ENCODE measurements around the gene CARS2. TPM values are rescaled to one million over a fixed set of nuclear protein-coding genes. Genes with fewer than 3 reads are reported as not detected.

CARS2 gene
- polyA plus RNA-seq, 2 of the 4 experiments (the other 2 are of a cell fraction) = 31.5 to 41.4 TPM

DNA sequence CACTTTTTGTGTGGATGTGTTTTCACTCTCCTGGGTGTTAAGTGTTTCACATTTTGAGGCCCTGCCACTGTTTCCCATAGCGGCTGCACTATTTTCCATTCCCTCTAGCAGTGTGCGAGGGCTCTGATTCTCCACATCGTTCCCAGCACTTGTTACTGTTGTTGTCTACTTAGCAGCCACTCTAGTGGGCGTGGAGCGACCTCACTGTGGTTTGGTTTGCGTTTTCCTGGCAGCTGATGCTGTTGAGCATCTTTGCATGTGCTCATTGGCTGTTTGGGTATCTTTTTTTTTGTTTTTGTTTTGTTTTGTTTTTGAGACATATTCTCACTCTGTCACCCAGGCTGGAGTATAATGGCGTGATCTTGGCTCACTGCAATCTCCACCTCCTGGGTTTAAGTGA lies 76.2 kb downstream of the CARS2 start:
- TF ChIP-seq HOXB13 (CRISPR knock-in tag; IDR thresholded peaks at IDR 0.05; ENCODE audit: low read depth) (no peak), MAZ (IDR thresholded peaks at IDR 0.05; ENCODE audit: borderline replicate concordance, low read depth, low read length) (no peak), CHD4 (IDR thresholded peaks at IDR 0.05; ENCODE audit: borderline replicate concordance) (no peak), EHF (CRISPR knock-in tag; IDR thresholded peaks at IDR 0.05) (no peak), RCOR1 (IDR thresholded peaks at IDR 0.05; ENCODE audit: low read depth, low read length) (no peak), HDAC2 (IDR thresholded peaks at IDR 0.05) (no peak), SMC3 (IDR thresholded peaks at IDR 0.05) (no peak), CEBPB (IDR thresholded peaks at IDR 0.05) (no peak), NR3C1 (IDR thresholded peaks at IDR 0.05) (no peak), JUN (IDR thresholded peaks at IDR 0.05) (no peak), NFE2L2 (conservative IDR thresholded peaks at IDR 0.05; ENCODE audit: low read length) (no peak), EP300 (IDR thresholded peaks at IDR 0.05) (no peak), ZFP36 (IDR thresholded peaks at IDR 0.05; ENCODE audit: borderline replicate concordance, partially characterized antibody) (no peak), POLR2A (IDR thresholded peaks at IDR 0.05; ENCODE audit: low read length) (no peak), TFCP2L1 (CRISPR knock-in tag; IDR thresholded peaks at IDR 0.05) (no peak)
- TF ChIP-seq, protein P1, sequence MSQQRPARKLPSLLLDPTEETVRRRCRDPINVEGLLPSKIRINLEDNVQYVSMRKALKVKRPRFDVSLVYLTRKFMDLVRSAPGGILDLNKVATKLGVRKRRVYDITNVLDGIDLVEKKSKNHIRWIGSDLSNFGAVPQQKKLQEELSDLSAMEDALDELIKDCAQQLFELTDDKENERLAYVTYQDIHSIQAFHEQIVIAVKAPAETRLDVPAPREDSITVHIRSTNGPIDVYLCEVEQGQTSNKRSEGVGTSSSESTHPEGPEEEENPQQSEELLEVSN (IDR thresholded peaks at IDR 0.05; ENCODE audit: borderline replicate concordance, low read depth) = no peak
- TF ChIP-seq, protein P2, sequence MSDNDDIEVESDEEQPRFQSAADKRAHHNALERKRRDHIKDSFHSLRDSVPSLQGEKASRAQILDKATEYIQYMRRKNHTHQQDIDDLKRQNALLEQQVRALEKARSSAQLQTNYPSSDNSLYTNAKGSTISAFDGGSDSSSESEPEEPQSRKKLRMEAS (IDR thresholded peaks at IDR 0.05) = no peak

DNA sequence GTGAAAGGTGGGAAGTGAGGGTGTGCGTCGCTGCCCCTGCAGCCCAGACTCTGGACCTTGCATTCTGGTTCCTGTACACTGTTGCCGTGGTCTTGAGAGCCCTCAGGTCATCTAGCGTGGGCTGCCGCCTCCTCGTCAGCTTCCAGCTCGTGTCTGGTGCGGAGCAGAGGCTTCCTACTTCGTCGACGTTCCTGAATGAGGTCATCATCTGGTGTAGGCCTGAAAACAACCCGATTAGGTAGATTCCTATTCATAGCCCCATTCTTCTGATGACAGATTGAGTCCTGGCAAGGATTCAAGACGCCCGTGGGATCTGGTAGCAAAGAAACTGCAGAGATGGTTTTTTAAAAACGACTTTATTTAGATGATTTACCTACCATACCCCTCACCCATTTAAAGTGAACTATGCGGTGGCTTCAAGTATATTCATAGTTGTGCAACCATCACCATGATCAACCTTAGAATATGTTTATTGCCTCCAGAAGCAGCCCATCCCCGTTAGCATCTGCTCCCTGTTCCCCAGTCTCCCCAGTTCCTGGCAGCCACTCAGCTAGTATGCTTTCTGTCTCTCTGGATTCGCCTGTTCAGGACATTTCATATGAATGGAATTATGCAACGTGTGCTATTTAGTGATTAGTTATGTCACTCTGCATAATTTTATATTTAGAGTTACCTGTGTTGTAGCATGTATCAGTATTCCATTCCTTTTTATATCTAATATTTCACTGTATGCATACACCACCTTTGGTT lies 76.8 kb downstream of the CARS2 start:
- ChIA-PET POLR2A (no interaction called here), CTCF (interaction anchor here (0.6 kb wide), 2 partner anchors 35 to 509 kb away, joined by 3 read pairs; no protein-coding TSS in a partner anchor)
- WGBS (ENCODE audit: missing lambda C conversion rate) = 91% methylated on average over 18 of the region's 19 CpGs
- FAIRE-seq (no peak), DNase-seq (ENCODE audit: low read depth in 1 of 2, low spot score in 1 of 2) (no peak), ATAC-seq (no peak)
- no peak overlapping the region for H3K27ac ChIP-seq
- no peak overlapping the region for H3K4me3 ChIP-seq
- H3K9me3 ChIP-seq = no peaks in the 10 kb centered on the region
- TF ChIP-seq RNF2 (IDR thresholded peaks at IDR 0.05; ENCODE audit: borderline replicate concordance, low read depth) (no peak), RCOR1 (IDR thresholded peaks at IDR 0.05; ENCODE audit: low read depth, low read length) (no peak), CBX2 (IDR thresholded peaks at IDR 0.05; ENCODE audit: borderline replicate concordance, low read depth) (no peak), CBX8 (IDR thresholded peaks at IDR 0.05) (no peak)
- no peaks in the 10 kb centered on the region; the same call in 2 of the 3 replicates for H3K4me1 ChIP-seq
- H3K4me2 ChIP-seq = no peak overlapping the region

More for the DNA sequence above, 76.2 kb downstream of the CARS2 start:
- ChIA-PET CTCF (interaction anchor here (0.6 to 1.3 kb wide), 3 partner anchors 11 to 510 kb away, joined by 3 to 4 read pairs (median 3); no protein-coding TSS in a partner anchor), POLR2A (no interaction called here)
- H3K9me3 ChIP-seq = no peaks in the 10 kb centered on the region
- WGBS (ENCODE audit: missing lambda C conversion rate) = 95% methylated on average over 7 of the region's 7 CpGs
- ATAC-seq = no peak
- H3K27ac ChIP-seq = no peak overlapping the region
- DNase-seq (ENCODE audit: low read depth in 1 of 2, low spot score in 1 of 2) = no peak
- peaks cover 5% of the 10 kb centered on the region; the same call in 1 of the 3 replicates for H3K4me1 ChIP-seq
- H3K4me3 ChIP-seq = no peak overlapping the region
- FAIRE-seq = no peak
- no peak overlapping the region for H3K4me2 ChIP-seq

DNA sequence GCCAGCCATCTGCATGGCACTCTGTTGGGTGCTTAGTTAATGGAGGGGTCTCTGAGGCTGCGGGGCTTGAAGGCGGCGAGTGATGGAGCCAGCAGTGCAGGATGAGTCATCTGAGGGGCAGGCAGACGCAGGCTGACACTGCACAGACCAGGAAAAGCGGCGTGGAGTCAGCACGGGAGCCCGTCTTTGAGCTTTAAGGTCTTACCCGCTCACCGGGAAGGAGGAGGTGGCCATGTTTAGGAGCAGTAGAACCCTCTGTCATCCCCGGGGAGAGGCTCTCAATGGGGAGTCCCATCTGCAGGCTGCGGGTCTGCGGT lies 77.5 kb downstream of the CARS2 start:
- POLR2A ChIA-PET = no interaction called here
- TF ChIP-seq RCOR1 (IDR thresholded peaks at IDR 0.05; ENCODE audit: low read depth, low read length) = no peak
- TF ChIP-seq, protein P3, sequence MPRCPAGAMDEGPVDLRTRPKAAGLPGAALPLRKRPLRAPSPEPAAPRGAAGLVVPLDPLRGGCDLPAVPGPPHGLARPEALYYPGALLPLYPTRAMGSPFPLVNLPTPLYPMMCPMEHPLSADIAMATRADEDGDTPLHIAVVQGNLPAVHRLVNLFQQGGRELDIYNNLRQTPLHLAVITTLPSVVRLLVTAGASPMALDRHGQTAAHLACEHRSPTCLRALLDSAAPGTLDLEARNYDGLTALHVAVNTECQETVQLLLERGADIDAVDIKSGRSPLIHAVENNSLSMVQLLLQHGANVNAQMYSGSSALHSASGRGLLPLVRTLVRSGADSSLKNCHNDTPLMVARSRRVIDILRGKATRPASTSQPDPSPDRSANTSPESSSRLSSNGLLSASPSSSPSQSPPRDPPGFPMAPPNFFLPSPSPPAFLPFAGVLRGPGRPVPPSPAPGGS (IDR thresholded peaks at IDR 0.05) = no peak
- CTCF ChIA-PET = no interaction called here
- Histone ChIP-seq H3K27ac (no peak overlapping the region), H3K9me3 (no peaks in the 10 kb centered on the region), H3K4me2 (no peak overlapping the region), H3K4me3 (no peak overlapping the region), H3K4me1 (no peaks in the 10 kb centered on the region)
- 93% methylated on average over 11 of the region's 13 CpGs for whole genome bisulfite sequencing (ENCODE audit: missing lambda C conversion rate)
- FAIRE-seq = no peak
- no peak for ATAC-seq
- no peak for DNase-seq (ENCODE audit: low read depth in 1 of 2, low spot score in 1 of 2)
